AG09319 (cell line): ENCODE measurements around the gene CNBP.
"Not testable (repeated sequence)": the region's sequence is repeated elsewhere in the genome, so short reads cannot be mapped to it uniquely, and the experiment has no call there.

Source experiments
- DNase-seq: peaks from one replicate; pipeline ENCODE4 v3.0.0-alpha.2; 2010; ENCODE audit warnings: low read depth; ENCODE audit errors: extremely low read depth
- CTCF ChIP-seq: IDR thresholded peaks from 2 replicates; pipeline ENCODE4 v1.5.1; 2011; ENCODE audit warnings: low read depth, mild to moderate bottlenecking, inconsistent platforms, low read length, moderate library complexity

Gene CNBP

GRCh38 chr3:129183569-129184395 lies at the start of gene CNBP:
TSS of gene CNBP (minus strand) at chr3:129183896. CDS start at chr3:129171757, 12,139 bp downstream.
- no peak for TF ChIP-seq CTCF
- DNase-seq = peak; percentile 86

DNA sequence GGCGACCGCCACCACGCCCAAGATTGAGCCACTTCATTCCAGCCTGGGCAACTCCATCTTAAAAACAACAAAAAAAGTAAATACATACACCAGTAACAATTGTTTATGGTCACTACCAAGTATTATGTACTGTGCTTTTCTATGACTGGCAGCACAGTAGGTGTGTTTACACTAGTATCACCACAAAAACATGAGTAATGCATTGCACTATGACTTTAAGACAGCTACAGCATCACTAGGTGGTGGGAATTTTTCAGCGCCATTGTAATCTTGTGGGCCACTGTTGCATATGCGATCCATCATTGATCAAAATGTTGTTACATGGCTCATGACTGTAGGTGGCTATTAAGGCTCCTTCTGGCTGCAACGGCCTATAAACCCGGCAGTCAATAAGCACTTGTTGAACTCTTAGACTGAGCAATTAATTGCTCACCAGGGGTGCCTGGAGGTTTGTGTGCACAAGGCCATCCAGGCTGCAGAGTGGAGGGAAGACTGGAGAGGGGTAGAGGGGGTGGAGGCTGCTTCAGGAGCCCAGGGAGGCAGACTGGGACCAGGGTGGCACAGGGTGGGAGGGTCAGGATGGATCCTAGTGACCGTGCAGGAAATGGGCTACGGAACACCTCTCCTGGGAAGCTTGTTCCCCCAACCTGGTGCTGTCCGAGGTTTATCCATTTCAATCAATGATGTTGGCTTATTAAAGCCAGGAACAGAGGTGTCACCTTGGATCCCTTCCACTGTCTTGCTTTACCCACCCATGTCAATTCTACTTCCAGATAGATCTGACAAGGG lies 47.8 kb upstream of the CNBP start:
- TF ChIP-seq CTCF = no peak
- no peak for DNase-seq

GRCh38 chr3:129230311-129231019 lies 46.8 kb upstream of the CNBP start:
- no peak for TF ChIP-seq CTCF
- DNase-seq = no peak

GRCh38 chr3:129228891-129229585 lies 45.3 kb upstream of the CNBP start:
- no peak for DNase-seq
- no peak for TF ChIP-seq CTCF

- no peak for TF ChIP-seq CTCF
- peak; percentile 79 for DNase-seq
These were observed 42.7 kb upstream of the CNBP start for GRCh38 chr3:129226374-129226773.

GRCh38 chr3:129224984-129225393 lies 41.3 kb upstream of the CNBP start:
- no peak for TF ChIP-seq CTCF
- DNase-seq = no peak

- DNase-seq = not testable (repeated sequence)
These were observed 40.7 kb upstream of the CNBP start for GRCh38 chr3:129224387-129224786.
